Measurements from ENCODE around the gene CST9.

CST9 gene

DNA sequence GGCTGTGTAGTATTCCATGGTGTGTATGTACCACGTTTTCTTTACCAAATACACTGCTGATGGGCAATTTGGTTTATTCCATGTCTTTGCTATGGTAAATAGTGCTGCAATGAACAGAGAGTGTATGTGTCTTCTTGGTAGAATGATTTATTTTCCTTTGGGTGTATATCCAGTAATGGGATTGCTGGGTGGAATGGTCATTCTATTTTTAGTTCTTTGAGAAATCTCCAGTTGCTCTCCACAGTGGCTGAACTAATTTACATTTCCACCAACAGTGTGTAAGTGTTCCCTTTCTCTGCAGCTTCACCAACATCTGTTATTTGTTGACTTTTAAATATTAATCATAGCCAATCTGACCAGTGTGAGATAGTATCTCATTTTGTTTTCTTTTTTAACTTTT lies 51.3 kb downstream of the CST9 start:
- in situ Hi-C loops (cut with HindIII; ENCODE audit: low sequenced_read_pairs): no loop called here

Data from endothelial cell of hepatic sinusoid (primary cell).